PFSK-1 (cell line): ENCODE data around the gene H19.

ENCODE experiments used
- POLR2AphosphoS5 ChIP-seq: IDR thresholded peaks from 2 replicates; pipeline ENCODE4 v1.6.1; 2012; ENCODE audit warnings: low read depth, mild to moderate bottlenecking, control low read depth, low read length, moderate library complexity
- SIN3A ChIP-seq: IDR thresholded peaks from 2 replicates; pipeline ENCODE4 v1.6.1; 2012; ENCODE audit warnings: mild to moderate bottlenecking, low read length, moderate library complexity, borderline replicate concordance; ENCODE audit not compliant: insufficient read depth
- TAF1 ChIP-seq: IDR thresholded peaks from 2 replicates; pipeline ENCODE4 v1.6.1; 2012; ENCODE audit warnings: low read length, control low read depth, borderline replicate concordance; ENCODE audit not compliant: insufficient read depth
- TF ChIP-seq, protein P1 (sequence below), 2 experiments: IDR thresholded peaks; 2 replicates each; pipeline versions ENCODE4 v1.6.1 to v1.8.0; 2011 to 2012; ENCODE audit warnings: low read depth in 2 of 2, low read length in 2 of 2, control low read depth in 1 of 2, inconsistent platforms in 1 of 2, mild to moderate bottlenecking in 1 of 2, moderate library complexity in 1 of 2; ENCODE audit not compliant: insufficient read depth in 1 of 2

DNA sequence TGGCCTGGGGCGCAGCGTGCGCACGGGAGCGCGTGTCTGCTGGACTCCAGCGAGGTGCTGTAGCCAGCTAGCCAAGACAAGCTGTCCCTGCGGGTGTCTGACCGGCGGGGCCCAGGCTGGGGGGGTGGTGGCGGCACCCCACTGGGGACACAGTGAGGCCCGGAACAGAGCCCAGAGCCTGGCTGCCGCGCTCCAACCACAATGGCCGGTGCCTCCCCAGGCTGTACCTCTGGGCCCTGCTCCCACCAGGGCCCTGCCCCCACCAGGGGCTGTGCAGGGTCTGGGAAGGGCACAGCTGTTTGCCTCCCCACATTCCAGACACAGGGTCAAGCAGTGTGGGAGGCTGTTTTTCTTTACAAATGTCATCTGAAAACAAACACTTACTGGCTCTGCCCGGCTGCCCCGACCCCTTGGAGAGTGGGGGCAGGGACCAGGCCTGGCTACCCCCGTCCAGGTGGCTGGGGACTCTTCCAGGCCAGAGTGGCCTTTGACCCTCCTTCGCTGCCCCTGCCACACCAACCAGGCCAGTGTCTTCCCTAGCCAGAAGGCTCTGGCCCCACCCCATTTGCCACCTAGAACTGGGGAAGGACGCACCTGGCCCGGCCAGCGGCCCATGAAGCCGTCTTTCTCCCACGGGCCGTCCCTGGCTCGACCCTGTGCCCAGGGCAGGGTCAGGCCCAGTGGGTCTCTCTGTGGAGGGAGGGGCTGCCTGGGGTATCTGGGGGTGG lies 14.6 kb downstream of the H19 start:
- no peak for TF ChIP-seq POLR2AphosphoS5
- no peak for TF ChIP-seq SIN3A
- TF ChIP-seq, protein P1, sequence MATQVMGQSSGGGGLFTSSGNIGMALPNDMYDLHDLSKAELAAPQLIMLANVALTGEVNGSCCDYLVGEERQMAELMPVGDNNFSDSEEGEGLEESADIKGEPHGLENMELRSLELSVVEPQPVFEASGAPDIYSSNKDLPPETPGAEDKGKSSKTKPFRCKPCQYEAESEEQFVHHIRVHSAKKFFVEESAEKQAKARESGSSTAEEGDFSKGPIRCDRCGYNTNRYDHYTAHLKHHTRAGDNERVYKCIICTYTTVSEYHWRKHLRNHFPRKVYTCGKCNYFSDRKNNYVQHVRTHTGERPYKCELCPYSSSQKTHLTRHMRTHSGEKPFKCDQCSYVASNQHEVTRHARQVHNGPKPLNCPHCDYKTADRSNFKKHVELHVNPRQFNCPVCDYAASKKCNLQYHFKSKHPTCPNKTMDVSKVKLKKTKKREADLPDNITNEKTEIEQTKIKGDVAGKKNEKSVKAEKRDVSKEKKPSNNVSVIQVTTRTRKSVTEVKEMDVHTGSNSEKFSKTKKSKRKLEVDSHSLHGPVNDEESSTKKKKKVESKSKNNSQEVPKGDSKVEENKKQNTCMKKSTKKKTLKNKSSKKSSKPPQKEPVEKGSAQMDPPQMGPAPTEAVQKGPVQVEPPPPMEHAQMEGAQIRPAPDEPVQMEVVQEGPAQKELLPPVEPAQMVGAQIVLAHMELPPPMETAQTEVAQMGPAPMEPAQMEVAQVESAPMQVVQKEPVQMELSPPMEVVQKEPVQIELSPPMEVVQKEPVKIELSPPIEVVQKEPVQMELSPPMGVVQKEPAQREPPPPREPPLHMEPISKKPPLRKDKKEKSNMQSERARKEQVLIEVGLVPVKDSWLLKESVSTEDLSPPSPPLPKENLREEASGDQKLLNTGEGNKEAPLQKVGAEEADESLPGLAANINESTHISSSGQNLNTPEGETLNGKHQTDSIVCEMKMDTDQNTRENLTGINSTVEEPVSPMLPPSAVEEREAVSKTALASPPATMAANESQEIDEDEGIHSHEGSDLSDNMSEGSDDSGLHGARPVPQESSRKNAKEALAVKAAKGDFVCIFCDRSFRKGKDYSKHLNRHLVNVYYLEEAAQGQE (IDR thresholded peaks at IDR 0.05; ENCODE audit: insufficient read depth in 1 of 2, low read depth in 2 of 2, low read length in 2 of 2) = no peak
- no peak for TF ChIP-seq TAF1
